ENCODE results near the gene ATXN7L2.

Gene ATXN7L2

GRCh38 chr1:109479311-109479710 is 4.4 kb upstream of the ATXN7L2 start:
- TF ChIP-seq ISL1 (CRISPR knock-in tag; IDR thresholded peaks at IDR 0.05) (no peak), RARB (CRISPR knock-in tag; IDR thresholded peaks at IDR 0.05) (no peak), ZNF565 (CRISPR knock-in tag; conservative IDR thresholded peaks at IDR 0.05; ENCODE audit: low read depth) (no peak), ZNF70 (CRISPR knock-in tag; IDR thresholded peaks at IDR 0.05) (no peak), ZC3H10 (CRISPR knock-in tag; IDR thresholded peaks at IDR 0.05) (no peak), OSR1 (CRISPR knock-in tag; IDR thresholded peaks at IDR 0.05) (no peak), TOX (CRISPR knock-in tag; IDR thresholded peaks at IDR 0.05; ENCODE audit: borderline replicate concordance) (no peak)
- TF ChIP-seq, protein P1, sequence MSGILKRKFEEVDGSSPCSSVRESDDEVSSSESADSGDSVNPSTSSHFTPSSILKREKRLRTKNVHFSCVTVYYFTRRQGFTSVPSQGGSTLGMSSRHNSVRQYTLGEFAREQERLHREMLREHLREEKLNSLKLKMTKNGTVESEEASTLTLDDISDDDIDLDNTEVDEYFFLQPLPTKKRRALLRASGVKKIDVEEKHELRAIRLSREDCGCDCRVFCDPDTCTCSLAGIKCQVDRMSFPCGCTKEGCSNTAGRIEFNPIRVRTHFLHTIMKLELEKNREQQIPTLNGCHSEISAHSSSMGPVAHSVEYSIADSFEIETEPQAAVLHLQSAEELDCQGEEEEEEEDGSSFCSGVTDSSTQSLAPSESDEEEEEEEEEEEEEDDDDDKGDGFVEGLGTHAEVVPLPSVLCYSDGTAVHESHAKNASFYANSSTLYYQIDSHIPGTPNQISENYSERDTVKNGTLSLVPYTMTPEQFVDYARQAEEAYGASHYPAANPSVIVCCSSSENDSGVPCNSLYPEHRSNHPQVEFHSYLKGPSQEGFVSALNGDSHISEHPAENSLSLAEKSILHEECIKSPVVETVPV (CRISPR knock-in tag; IDR thresholded peaks at IDR 0.05) = no peak
- ATAC-seq = no peak

GRCh38 chr1:109479901-109480300 is 3.8 kb upstream of the ATXN7L2 start:
- ATAC-seq = no peak
- no peak for TF ChIP-seq OSR1 (CRISPR knock-in tag; IDR thresholded peaks at IDR 0.05)

GRCh38 chr1:109481646-109482045 is 2.1 kb upstream of the ATXN7L2 start:
- no peak for ATAC-seq
- no peak for TF ChIP-seq ZC3H10 (CRISPR knock-in tag; IDR thresholded peaks at IDR 0.05)
- TF ChIP-seq POU6F1 (CRISPR knock-in tag; IDR thresholded peaks at IDR 0.05; ENCODE audit: borderline replicate concordance, low read depth) = no peak
- TF ChIP-seq ZFP30 (CRISPR knock-in tag; IDR thresholded peaks at IDR 0.05) = no peak
- no peak for TF ChIP-seq SNAI2 (CRISPR knock-in tag; IDR thresholded peaks at IDR 0.05)
- TF ChIP-seq ARNTL (CRISPR knock-in tag; IDR thresholded peaks at IDR 0.05; ENCODE audit: borderline replicate concordance, low read depth) = no peak
- TF ChIP-seq OSR1 (CRISPR knock-in tag; IDR thresholded peaks at IDR 0.05) = no peak
- TF ChIP-seq, protein P1 (CRISPR knock-in tag; IDR thresholded peaks at IDR 0.05) = no peak
- TF ChIP-seq PPARA (CRISPR knock-in tag; IDR thresholded peaks at IDR 0.05; ENCODE audit: borderline replicate concordance) = no peak
- no peak for TF ChIP-seq CREB5 (CRISPR knock-in tag; IDR thresholded peaks at IDR 0.05; ENCODE audit: low read depth)
- TF ChIP-seq, protein P2, sequence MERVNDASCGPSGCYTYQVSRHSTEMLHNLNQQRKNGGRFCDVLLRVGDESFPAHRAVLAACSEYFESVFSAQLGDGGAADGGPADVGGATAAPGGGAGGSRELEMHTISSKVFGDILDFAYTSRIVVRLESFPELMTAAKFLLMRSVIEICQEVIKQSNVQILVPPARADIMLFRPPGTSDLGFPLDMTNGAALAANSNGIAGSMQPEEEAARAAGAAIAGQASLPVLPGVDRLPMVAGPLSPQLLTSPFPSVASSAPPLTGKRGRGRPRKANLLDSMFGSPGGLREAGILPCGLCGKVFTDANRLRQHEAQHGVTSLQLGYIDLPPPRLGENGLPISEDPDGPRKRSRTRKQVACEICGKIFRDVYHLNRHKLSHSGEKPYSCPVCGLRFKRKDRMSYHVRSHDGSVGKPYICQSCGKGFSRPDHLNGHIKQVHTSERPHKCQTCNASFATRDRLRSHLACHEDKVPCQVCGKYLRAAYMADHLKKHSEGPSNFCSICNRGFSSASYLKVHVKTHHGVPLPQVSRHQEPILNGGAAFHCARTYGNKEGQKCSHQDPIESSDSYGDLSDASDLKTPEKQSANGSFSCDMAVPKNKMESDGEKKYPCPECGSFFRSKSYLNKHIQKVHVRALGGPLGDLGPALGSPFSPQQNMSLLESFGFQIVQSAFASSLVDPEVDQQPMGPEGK (CRISPR knock-in tag; IDR thresholded peaks at IDR 0.05; ENCODE audit: borderline replicate concordance) = no peak
- no peak for TF ChIP-seq RARB (CRISPR knock-in tag; IDR thresholded peaks at IDR 0.05)
- TF ChIP-seq TOX (CRISPR knock-in tag; IDR thresholded peaks at IDR 0.05; ENCODE audit: borderline replicate concordance) = no peak
- TF ChIP-seq ZNF565 (CRISPR knock-in tag; conservative IDR thresholded peaks at IDR 0.05; ENCODE audit: low read depth) = no peak
- no peak for TF ChIP-seq BACH2 (CRISPR knock-in tag; IDR thresholded peaks at IDR 0.05; ENCODE audit: borderline replicate concordance)
- no peak for TF ChIP-seq ZNF70 (CRISPR knock-in tag; IDR thresholded peaks at IDR 0.05)
- TF ChIP-seq, protein P3, sequence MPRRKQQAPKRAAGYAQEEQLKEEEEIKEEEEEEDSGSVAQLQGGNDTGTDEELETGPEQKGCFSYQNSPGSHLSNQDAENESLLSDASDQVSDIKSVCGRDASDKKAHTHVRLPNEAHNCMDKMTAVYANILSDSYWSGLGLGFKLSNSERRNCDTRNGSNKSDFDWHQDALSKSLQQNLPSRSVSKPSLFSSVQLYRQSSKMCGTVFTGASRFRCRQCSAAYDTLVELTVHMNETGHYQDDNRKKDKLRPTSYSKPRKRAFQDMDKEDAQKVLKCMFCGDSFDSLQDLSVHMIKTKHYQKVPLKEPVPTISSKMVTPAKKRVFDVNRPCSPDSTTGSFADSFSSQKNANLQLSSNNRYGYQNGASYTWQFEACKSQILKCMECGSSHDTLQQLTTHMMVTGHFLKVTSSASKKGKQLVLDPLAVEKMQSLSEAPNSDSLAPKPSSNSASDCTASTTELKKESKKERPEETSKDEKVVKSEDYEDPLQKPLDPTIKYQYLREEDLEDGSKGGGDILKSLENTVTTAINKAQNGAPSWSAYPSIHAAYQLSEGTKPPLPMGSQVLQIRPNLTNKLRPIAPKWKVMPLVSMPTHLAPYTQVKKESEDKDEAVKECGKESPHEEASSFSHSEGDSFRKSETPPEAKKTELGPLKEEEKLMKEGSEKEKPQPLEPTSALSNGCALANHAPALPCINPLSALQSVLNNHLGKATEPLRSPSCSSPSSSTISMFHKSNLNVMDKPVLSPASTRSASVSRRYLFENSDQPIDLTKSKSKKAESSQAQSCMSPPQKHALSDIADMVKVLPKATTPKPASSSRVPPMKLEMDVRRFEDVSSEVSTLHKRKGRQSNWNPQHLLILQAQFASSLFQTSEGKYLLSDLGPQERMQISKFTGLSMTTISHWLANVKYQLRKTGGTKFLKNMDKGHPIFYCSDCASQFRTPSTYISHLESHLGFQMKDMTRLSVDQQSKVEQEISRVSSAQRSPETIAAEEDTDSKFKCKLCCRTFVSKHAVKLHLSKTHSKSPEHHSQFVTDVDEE (CRISPR knock-in tag; IDR thresholded peaks at IDR 0.05) = no peak
- no peak for TF ChIP-seq GLIS3 (CRISPR knock-in tag; IDR thresholded peaks at IDR 0.05)

Data from SK-N-SH treated with all-trans-retinoic acid at 6 μM for 48 hours (cell line).